PC-9 (cell line): ENCODE measurements around the gene CSRNP2. TPM values are rescaled to one million over a fixed set of nuclear protein-coding genes. Genes with fewer than 3 reads are reported as not detected.
A peak's percentile ranks its signal among the peaks of the same experiment; 100 is the strongest.

Experiments used
- Bru-seq: library from RNA; stranded (reverse); fragments of 400-500 nt; gene quantifications from one replicate; lab custom pipeline; 2021; lab: Mats Ljungman, UMichigan
- BruChase-seq, 2 experiments: library from RNA; stranded (reverse); fragments of 400-500 nt; gene quantifications; one replicate each; lab custom pipeline; 2021; lab: Mats Ljungman, UMichigan
- BruUV-seq: library from RNA; stranded (reverse); fragments of 400-500 nt; replicated peaks from 2 replicates; lab custom pipeline; 2021; lab: Mats Ljungman, UMichigan
- CTCF ChIA-PET: fragments of 300-600 bp; sonication (Branson Sonifier 250); formaldehyde crosslinking; loops from one replicate; lab custom pipeline; 2022; ENCODE audit warnings: antibody characterized with exemption; lab: Charles Lee
- POLR2A ChIA-PET: fragments of 300-600 bp; sonication (Branson Sonifier 250); formaldehyde crosslinking; loops from one replicate; lab custom pipeline; 2022; ENCODE audit warnings: antibody characterized with exemption; ENCODE audit not compliant: unreplicated experiment; lab: Charles Lee
- DNase-seq, 2 experiments: peaks; one replicate each; pipeline versions ENCODE4 v3.0.0 to v3.0.0-alpha.2; 2015 to 2022; ENCODE audit warnings: mixed read lengths in 1 of 2
- H2AFZ ChIP-seq: fragments of 200-600 bp; sonication (generic); 2 replicates; pipeline ENCODE4 v1.8.1; 2017; ENCODE audit warnings: antibody characterized with exemption
- H3F3A ChIP-seq: fragments of 200-600 bp; sonication (generic); 2 replicates; pipeline ENCODE4 v1.8.1; 2017; ENCODE audit warnings: antibody characterized with exemption, mild to moderate bottlenecking, low read depth; ENCODE audit not compliant: insufficient read depth
- H3K27ac ChIP-seq: fragments of 200-600 bp; sonication (generic); 2 replicates; pipeline ENCODE4 v1.6.1; 2016; ENCODE audit warnings: mixed run types
- H3K27me3 ChIP-seq: fragments of 200-600 bp; sonication (generic); 2 replicates; pipeline ENCODE4 v1.6.1; 2016; ENCODE audit warnings: low read depth, mixed run types; ENCODE audit not compliant: insufficient read depth
- H3K36me3 ChIP-seq: fragments of 200-600 bp; sonication (generic); 2 replicates; pipeline ENCODE4 v1.6.1; 2016; ENCODE audit warnings: low read depth, mixed run types
- H3K4me1 ChIP-seq: fragments of 200-600 bp; sonication (generic); replicated peaks from 2 replicates; pipeline ENCODE4 v1.6.1; 2016; ENCODE audit warnings: mixed run types; ENCODE audit not compliant: insufficient read depth
- H3K4me2 ChIP-seq: fragments of 200-600 bp; sonication (generic); 2 replicates; pipeline ENCODE4 v1.6.1; 2017; ENCODE audit warnings: mixed run types
- H3K4me3 ChIP-seq: fragments of 200-600 bp; sonication (generic); 2 replicates; pipeline ENCODE4 v1.6.1; 2016; ENCODE audit warnings: mixed run types
- H3K79me2 ChIP-seq: fragments of 200-600 bp; sonication (generic); 2 replicates; pipeline ENCODE4 v1.6.1; 2017; ENCODE audit warnings: low read depth, mixed run types
- H3K9me2 ChIP-seq: fragments of 200-600 bp; sonication (generic); 2 replicates; pipeline ENCODE4 v1.8.1; 2017; ENCODE audit warnings: mild to moderate bottlenecking; ENCODE audit not compliant: insufficient read depth
- H3K9me3 ChIP-seq: fragments of 200-600 bp; sonication (generic); 2 replicates; pipeline ENCODE4 v1.8.1; 2016; ENCODE audit warnings: low read depth; ENCODE audit not compliant: insufficient read depth
- H4K20me1 ChIP-seq: fragments of 200-600 bp; sonication (generic); 2 replicates; pipeline ENCODE4 v1.8.1; 2017; ENCODE audit not compliant: insufficient read depth
- CTCF ChIP-seq: fragments of 200-600 bp; sonication (generic); conservative IDR thresholded peaks from 2 replicates; pipeline ENCODE4 v1.6.1; 2017; ENCODE audit warnings: mixed run types, antibody characterized with exemption, mild to moderate bottlenecking, moderate library complexity
- EZH2 ChIP-seq: fragments of 200-600 bp; sonication (generic); IDR thresholded peaks from 2 replicates; pipeline ENCODE4 v1.8.0; 2017; ENCODE audit warnings: antibody characterized with exemption, low read depth
- intact Hi-C: fragments of 100-400 bp; cut with micrococcal nuclease; formaldehyde crosslinking; loops from one replicate; pipeline ENCODE4 v1.10.0; 2022; ENCODE audit not compliant: unreplicated experiment
- long read RNA-seq: library from polyadenylated mRNA; stranded (forward); transcript quantifications from one replicate; pipeline ENCODE4 v2.0.0, GENCODE V29; 2022
- total RNA-seq: library from RNA; stranded (reverse); gene quantifications from 2 replicates; pipeline ENCODE4 v1.2.3, GENCODE V29; 2021

The CSRNP2 gene
- total RNA-seq: 19.3 and 23.1 TPM in 2 replicates
- percentile 65 among the genes with signal in this experiment for Bru-seq, nascent RNA
- percentile 83 among the genes with signal in this experiment for BruChase-seq, experiment 1, labeled RNA remaining after a 2-hour chase
- BruChase-seq, experiment 2, labeled RNA remaining after a 6-hour chase: percentile 73 among the genes with signal in this experiment
- long read RNA-seq, full-length matches to known transcripts: 2 of 11 reads
- long read RNA-seq, partial matches to known transcripts: 6 of 11 reads
- long read RNA-seq, other reads (novel, unspliced or antisense): 3 of 11 reads

GRCh38 chr12:51083126-51083833, at the start of gene CSRNP2:
TSS of gene CSRNP2 (minus strand) at chr12:51083596. CDS start at chr12:51076561, 7,035 bp downstream.
- H3K4me1 ChIP-seq: peaks cover 8% of the 10 kb centered on the region
- peak within 1 kb of the TSS; percentile 84 for H3K4me3 ChIP-seq
- CTCF ChIA-PET: interaction anchor here (0.6 kb wide), 2 partner anchors 996 to 998 kb away, joined by 4 to 5 read pairs; no protein-coding TSS in a partner anchor
- no TSS peak for BruUV-seq
- intact Hi-C loops: loop anchor here (2.0 to 10.0 kb wide), 2 partner anchors 34 to 262 kb away; partner anchors contain the start of genes CELA1 and LETMD1
- no peaks in the 10 kb centered on the region for H3K9me3 ChIP-seq
- peak within 1 kb of the TSS; percentile 88 for H2AFZ ChIP-seq
- no peaks in the 10 kb centered on the region for H3K36me3 ChIP-seq
- no peak for TF ChIP-seq CTCF
- TF ChIP-seq EZH2: no peak
- H3K27me3 ChIP-seq: no peaks in the 10 kb centered on the region
- H3K79me2 ChIP-seq: peaks cover 18% of the 10 kb centered on the region; the same call in 1 of the 2 replicates
- no peaks in the 10 kb centered on the region for H3K9me2 ChIP-seq
- H3K4me2 ChIP-seq: peak within 1 kb of the TSS; percentile 87
- POLR2A ChIA-PET: interaction anchor here (0.5 to 1.0 kb wide), 11 partner anchors 78 to 829 kb away, joined by 3 to 27 read pairs (median 5); partner anchors contain the start of gene DAZAP2
- no peaks in the 10 kb centered on the region for H4K20me1 ChIP-seq
- H3K27ac ChIP-seq: peak within 1 kb of the TSS; percentile 30
- peak; percentile 89 to 96 for DNase-seq
- H3F3A ChIP-seq: peaks cover 8% of the 10 kb centered on the region; the same call in 1 of the 2 replicates

- DNase-seq: no peak
- H3K9me3 ChIP-seq: no peaks in the 10 kb centered on the region; the same call in 1 of the 2 replicates
- no TSS peak for BruUV-seq
- ChIA-PET CTCF (no interaction called here), POLR2A (no interaction called here)
- H3K4me2 ChIP-seq: no peak overlapping the region
- H3K79me2 ChIP-seq: no peaks in the 10 kb centered on the region
- no peaks in the 10 kb centered on the region for H3K4me1 ChIP-seq
- peaks cover 10% of the 10 kb centered on the region for H3F3A ChIP-seq
- no peak overlapping the region for H2AFZ ChIP-seq
- H3K27me3 ChIP-seq: no peaks in the 10 kb centered on the region
- intact Hi-C loops: no loop called here
- H3K9me2 ChIP-seq: no peaks in the 10 kb centered on the region
- H3K4me3 ChIP-seq: no peak overlapping the region
- no peaks in the 10 kb centered on the region for H3K36me3 ChIP-seq
- TF ChIP-seq CTCF: no peak
- TF ChIP-seq EZH2: no peak
- H3K27ac ChIP-seq: no peak overlapping the region
- H4K20me1 ChIP-seq: no peaks in the 10 kb centered on the region
Observed at GRCh38 chr12:51132693-51133092, 49.3 kb upstream of the CSRNP2 start.

GRCh38 chr12:51131745-51132521, 48.5 kb upstream of the CSRNP2 start:
- H3K4me3 ChIP-seq: no peak overlapping the region
- H3F3A ChIP-seq: peaks cover 10% of the 10 kb centered on the region
- no peaks in the 10 kb centered on the region for H3K79me2 ChIP-seq
- H3K36me3 ChIP-seq: no peaks in the 10 kb centered on the region
- H2AFZ ChIP-seq: no peak overlapping the region
- DNase-seq: no peak
- intact Hi-C loops: no loop called here
- H3K27me3 ChIP-seq: no peaks in the 10 kb centered on the region
- ChIA-PET POLR2A (interaction anchor here (0.6 kb wide), 1 partner anchor 271 kb away, joined by 6 read pairs; no protein-coding TSS in a partner anchor), CTCF (no interaction called here)
- no peaks in the 10 kb centered on the region for H3K9me2 ChIP-seq
- H4K20me1 ChIP-seq: no peaks in the 10 kb centered on the region
- H3K9me3 ChIP-seq: no peaks in the 10 kb centered on the region; the same call in 1 of the 2 replicates
- no peak for TF ChIP-seq EZH2
- H3K27ac ChIP-seq: no peak overlapping the region
- H3K4me2 ChIP-seq: no peak overlapping the region
- H3K4me1 ChIP-seq: no peaks in the 10 kb centered on the region
- no TSS peak for BruUV-seq
